Mucosa of stomach (tissue), 1 donor: Measurements from ENCODE around the gene ERO1A.
A peak's percentile ranks its signal among the peaks of the same experiment; 100 is the strongest.

Source experiments
- H3K27me3 ChIP-seq: one replicate; pipeline ENCODE4 v1.7.0; 2013; ENCODE audit warnings: mild to moderate bottlenecking, low read length; ENCODE audit not compliant: control insufficient read depth, insufficient read depth
- H3K36me3 ChIP-seq: one replicate; pipeline ENCODE4 v1.7.0; 2013; ENCODE audit warnings: low read length; ENCODE audit not compliant: control insufficient read depth, insufficient read depth
- H3K4me1 ChIP-seq: one replicate; pipeline ENCODE4 v1.7.0; 2013; ENCODE audit warnings: mild to moderate bottlenecking, low read length; ENCODE audit not compliant: control insufficient read depth, insufficient read depth
- H3K4me3 ChIP-seq: one replicate; pipeline ENCODE4 v1.7.0; 2013; ENCODE audit warnings: low read length
- H3K9ac ChIP-seq: one replicate; pipeline ENCODE4 v1.7.0; 2013; ENCODE audit warnings: mild to moderate bottlenecking, low read length, moderate library complexity
- H3K9me3 ChIP-seq: one replicate; pipeline ENCODE4 v1.7.0; 2013; ENCODE audit warnings: mild to moderate bottlenecking, low read length, moderate library complexity; ENCODE audit not compliant: control insufficient read depth
- donor health status: Pancreatic carcinoma.

Gene ERO1A

DNA sequence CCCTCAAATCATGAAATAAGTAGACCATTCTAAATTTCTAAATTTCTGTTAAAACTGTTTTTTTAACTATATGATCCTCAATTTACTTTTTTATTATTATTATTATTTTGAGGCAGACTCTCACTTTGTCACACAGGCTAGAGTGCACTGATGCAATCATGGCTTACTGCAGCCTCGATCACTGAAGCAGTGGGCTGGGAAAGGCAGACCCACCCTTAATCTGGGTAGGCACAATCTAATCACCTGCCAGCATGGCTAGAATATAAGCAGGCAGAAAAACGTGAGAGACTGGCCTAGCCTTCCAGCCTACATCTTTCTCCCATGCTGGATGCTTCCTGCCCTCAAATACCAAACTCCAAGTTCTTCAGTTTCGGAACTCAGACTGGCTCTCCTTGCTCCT lies 2.3 kb downstream of the ERO1A start:
- Histone ChIP-seq H3K9ac (peak overlapping the region; percentile 9), H3K36me3 (no peaks in the 10 kb centered on the region), H3K4me1 (peaks cover 14% of the 10 kb centered on the region), H3K27me3 (no peaks in the 10 kb centered on the region), H3K4me3 (no peak overlapping the region), H3K9me3 (no peaks in the 10 kb centered on the region)

DNA sequence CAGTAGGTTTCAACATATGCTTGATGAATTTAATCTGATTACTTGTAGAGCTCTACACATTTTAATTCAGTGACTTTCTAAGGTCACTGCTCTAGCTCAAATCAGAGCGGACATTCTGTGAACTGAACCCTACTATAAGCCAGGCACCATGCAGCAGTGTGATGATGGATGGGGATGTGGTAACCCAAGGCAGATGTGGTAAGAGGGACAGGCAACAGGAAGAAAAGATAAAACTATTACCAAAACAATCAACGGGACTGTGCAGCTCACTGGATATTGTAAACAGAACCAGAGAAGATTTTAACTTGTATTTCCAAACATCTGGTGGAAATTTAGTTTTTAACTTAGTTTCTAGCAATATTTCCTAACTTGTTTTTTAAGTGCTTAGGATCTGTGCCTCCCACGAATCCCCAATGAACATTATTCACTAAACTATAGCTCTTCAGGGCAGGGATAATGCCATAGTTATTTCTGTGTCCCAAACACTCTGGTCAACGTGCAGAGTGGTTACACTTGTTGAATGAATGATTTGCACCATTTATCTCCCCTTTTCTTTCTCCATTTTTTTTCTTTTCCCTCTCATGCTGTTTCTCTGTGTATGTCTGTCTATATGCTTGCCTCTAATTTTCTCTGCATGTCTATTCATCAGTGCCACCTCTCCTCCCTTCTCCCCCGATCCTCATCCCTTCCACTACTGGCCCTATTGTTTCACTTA lies 3.0 kb downstream of the ERO1A start:
- Histone ChIP-seq H3K4me3 (no peak overlapping the region), H3K27me3 (no peaks in the 10 kb centered on the region), H3K4me1 (peaks cover 14% of the 10 kb centered on the region), H3K9me3 (no peaks in the 10 kb centered on the region), H3K36me3 (no peaks in the 10 kb centered on the region), H3K9ac (no peak overlapping the region)

DNA sequence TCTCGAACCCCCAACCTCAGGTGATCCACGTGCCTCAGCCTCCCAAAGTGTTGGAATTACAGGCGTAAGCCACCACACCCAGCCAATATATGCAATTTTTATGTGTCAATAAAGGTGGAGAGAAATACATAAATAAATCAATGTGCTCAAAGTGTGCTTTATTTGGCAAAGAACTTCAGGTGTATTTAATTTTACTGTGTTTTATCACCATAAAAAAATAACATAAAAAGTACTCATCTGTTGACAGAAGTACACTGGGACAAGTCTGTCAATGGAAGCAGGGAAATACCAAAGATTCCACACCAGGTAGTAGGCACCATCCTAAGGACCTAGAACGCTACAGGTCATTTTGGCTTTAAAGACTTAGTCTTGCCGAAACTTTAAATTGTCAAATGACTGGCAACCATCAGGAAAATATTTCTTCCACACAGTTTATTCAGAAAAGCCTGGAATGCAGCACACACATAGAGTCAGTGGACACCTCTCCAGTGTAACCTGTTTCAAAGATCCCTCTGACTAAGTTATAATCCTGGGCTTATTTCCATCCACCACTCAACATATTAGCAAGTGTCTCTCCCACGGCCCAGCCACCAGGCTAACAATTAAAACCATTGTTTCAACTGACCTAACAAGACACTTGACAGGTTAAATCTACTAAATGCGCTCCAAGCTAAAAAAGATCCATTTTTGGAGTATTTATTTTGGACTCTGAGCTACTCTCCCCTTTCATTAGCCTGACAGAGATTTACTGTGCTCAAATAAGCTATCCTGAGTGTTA lies 4.2 kb downstream of the ERO1A start:
- no peaks in the 10 kb centered on the region for H3K36me3 ChIP-seq
- H3K9me3 ChIP-seq = no peaks in the 10 kb centered on the region
- H3K27me3 ChIP-seq = no peaks in the 10 kb centered on the region
- no peak overlapping the region for H3K9ac ChIP-seq
- no peak overlapping the region for H3K4me3 ChIP-seq
- H3K4me1 ChIP-seq = peaks cover 15% of the 10 kb centered on the region

DNA sequence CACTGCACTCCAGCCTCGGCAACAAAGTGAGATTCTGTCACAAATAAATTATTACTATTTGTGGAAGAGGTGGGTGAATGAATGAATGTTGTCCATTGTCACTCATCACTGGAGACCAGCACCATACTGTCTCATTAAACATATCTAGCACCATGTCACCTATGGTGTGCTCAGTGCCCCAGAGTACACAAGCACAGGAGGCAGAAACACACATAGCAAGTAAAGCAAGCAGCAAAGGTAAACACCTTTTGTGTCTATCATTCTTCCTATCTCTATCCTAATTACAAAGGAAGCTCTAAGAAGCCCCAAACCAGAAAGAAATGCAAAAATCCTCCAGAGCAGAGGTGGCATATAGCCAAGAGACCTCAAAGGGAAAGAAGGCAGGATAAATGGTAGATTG lies 9.2 kb downstream of the ERO1A start:
- no peaks in the 10 kb centered on the region for H3K9me3 ChIP-seq
- no peaks in the 10 kb centered on the region for H3K36me3 ChIP-seq
- no peaks in the 10 kb centered on the region for H3K27me3 ChIP-seq
- no peak overlapping the region for H3K4me3 ChIP-seq
- H3K4me1 ChIP-seq = peaks cover 16% of the 10 kb centered on the region
- no peak overlapping the region for H3K9ac ChIP-seq

DNA sequence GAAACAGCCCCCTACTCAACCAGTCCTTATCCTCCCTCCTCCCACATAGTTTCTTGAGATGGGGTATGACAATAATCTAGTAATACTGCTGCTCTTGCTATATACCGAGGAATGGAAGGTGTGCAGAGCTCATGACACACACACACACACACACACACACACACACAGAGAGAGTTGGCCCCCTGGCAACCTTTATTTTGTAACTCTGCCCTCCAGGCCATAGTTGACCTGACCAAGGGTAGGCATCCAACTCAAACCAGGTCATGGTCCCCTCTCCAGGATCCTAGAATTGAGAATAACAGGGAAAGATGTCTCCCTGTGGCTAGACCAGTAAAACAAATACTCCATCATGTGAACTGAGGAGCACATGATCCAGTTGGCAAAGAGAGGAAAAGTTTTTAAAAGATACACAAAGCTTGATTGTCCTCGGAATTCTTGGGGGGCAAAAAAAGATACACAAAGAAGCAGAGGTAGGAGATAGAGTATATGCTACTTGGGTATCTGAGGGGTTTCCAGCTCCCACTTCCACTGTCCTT lies 11.3 kb downstream of the ERO1A start:
- Histone ChIP-seq H3K4me3 (no peak overlapping the region), H3K36me3 (no peaks in the 10 kb centered on the region), H3K9ac (no peak overlapping the region), H3K27me3 (no peaks in the 10 kb centered on the region), H3K4me1 (peaks cover 21% of the 10 kb centered on the region), H3K9me3 (no peaks in the 10 kb centered on the region)

DNA sequence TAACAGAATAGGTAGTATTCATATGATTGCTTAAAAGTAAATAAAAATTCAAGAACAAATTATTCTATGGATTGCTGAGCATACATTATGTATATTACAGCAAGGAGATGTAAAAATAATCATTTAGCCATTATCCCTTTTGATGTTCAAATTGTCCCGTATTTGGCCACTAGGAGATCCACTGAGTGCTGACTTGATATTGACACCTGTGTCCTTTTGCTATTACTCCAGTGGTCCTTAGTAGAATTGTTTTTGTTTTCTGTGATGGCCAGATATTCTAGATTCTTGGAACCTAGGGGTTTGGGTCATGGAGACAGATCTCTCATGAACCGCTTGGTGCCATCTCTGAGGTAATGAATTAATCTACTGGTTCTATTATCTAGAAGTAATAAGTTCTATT lies 16.8 kb downstream of the ERO1A start:
- no peaks in the 10 kb centered on the region for H3K27me3 ChIP-seq
- peaks cover 7% of the 10 kb centered on the region for H3K36me3 ChIP-seq
- no peak overlapping the region for H3K9ac ChIP-seq
- H3K4me1 ChIP-seq = peaks cover 5% of the 10 kb centered on the region
- no peaks in the 10 kb centered on the region for H3K9me3 ChIP-seq
- no peak overlapping the region for H3K4me3 ChIP-seq

DNA sequence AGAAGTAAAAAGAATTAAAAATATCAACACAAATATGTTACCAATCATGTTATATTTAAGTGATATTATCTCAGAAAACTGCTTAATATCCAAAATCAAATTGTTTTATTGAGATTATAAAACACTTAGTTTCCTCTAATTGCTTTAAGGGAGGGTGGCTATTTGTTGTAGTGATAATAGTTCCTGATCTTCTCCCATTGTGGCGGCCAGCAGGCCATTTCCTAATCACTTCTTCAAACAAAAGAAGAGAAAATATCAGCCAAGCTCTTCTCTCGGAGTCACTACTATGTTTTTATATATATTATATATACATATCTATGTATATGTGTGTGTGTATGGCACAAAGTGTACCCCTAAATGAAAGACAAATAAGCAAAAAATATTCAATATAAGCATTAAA lies 31.5 kb downstream of the ERO1A start:
- Histone ChIP-seq H3K9ac (no peak overlapping the region), H3K36me3 (no peaks in the 10 kb centered on the region), H3K4me3 (no peak overlapping the region), H3K27me3 (no peaks in the 10 kb centered on the region), H3K9me3 (no peaks in the 10 kb centered on the region), H3K4me1 (no peaks in the 10 kb centered on the region)

DNA sequence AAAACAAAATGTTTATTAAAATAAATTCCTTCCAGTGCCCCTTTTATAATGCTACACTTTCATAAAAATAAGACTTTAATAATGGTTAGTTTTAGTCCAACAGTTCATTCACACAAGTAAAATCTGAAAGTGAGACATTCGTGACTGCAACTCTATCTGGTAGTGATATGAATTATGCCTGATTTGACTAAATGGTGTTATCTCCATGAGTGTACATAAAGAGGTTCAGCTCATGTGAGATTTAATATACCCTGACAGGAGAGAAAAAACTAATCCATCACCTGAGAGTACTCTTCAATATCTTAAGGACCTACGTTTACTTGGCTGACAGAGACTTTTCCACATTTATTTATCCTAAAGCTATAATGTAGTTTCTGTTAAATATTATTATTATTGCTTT lies 34.0 kb downstream of the ERO1A start:
- Histone ChIP-seq H3K9me3 (no peaks in the 10 kb centered on the region), H3K9ac (no peak overlapping the region), H3K36me3 (peaks cover 5% of the 10 kb centered on the region), H3K4me1 (no peaks in the 10 kb centered on the region), H3K27me3 (no peaks in the 10 kb centered on the region), H3K4me3 (no peak overlapping the region)

DNA sequence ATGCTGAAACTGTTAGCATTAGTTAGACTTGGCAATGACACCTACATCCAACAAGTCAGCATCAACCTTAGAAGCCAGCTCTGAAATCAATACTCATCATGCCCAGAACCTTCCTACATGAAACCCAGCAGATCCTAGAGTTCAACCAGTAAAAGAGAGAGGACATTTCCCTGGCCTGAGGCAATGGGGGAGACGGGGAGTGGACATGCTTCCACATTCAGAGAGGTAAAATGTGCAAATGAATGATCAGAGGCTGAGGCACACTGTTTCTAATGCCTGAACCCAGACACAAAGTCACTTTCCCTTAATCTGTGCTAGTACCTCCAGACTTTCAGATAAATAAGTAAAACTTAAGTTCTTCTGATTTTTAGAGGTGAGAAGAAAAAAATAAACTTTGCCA lies 34.5 kb downstream of the ERO1A start:
- no peaks in the 10 kb centered on the region for H3K9me3 ChIP-seq
- no peaks in the 10 kb centered on the region for H3K4me1 ChIP-seq
- H3K4me3 ChIP-seq = no peak overlapping the region
- H3K27me3 ChIP-seq = no peaks in the 10 kb centered on the region
- no peak overlapping the region for H3K9ac ChIP-seq
- H3K36me3 ChIP-seq = peaks cover 5% of the 10 kb centered on the region

DNA sequence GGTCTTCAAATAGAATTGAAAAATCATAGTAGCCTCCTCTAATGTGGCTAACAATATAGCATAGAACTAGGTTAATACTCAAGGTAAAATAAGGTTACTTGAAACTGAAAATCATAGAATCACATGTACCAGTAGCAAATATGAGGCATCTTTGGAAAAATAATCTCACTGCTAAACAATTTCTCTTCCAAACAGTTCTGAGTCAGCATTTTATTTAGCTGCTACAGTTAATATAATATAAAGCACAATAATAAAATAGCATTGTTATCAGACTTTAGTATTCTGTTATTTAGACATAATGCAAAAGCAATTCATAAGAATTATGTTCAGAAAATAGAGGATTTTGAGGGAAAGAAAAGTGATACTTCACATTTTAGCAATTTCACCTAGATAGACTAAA lies 35.0 kb downstream of the ERO1A start:
- no peaks in the 10 kb centered on the region for H3K4me1 ChIP-seq
- H3K4me3 ChIP-seq = no peak overlapping the region
- peaks cover 5% of the 10 kb centered on the region for H3K36me3 ChIP-seq
- H3K9me3 ChIP-seq = no peaks in the 10 kb centered on the region
- H3K9ac ChIP-seq = no peak overlapping the region
- H3K27me3 ChIP-seq = no peaks in the 10 kb centered on the region

DNA sequence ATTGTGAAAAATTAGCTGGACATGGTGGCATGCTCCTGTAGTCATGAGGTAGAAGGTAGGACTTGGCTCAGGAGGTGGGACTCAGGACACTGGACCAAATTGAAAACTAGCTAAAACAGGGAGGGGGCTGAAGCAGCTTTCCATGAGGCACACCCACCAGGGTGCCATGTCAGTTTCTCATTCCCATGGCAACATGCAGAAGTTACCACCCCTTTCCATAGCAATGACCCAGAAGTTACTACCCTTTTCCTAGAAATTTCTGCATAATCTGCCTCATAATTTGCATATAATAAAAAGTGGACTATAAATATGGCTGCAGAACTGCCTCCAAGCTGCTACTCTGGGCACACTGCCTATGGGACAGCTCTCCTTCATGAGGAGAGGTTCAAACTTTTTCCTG lies 38.5 kb downstream of the ERO1A start:
- no peak overlapping the region for H3K9ac ChIP-seq
- H3K4me3 ChIP-seq = no peak overlapping the region
- no peaks in the 10 kb centered on the region for H3K4me1 ChIP-seq
- H3K27me3 ChIP-seq = no peaks in the 10 kb centered on the region
- H3K9me3 ChIP-seq = no peaks in the 10 kb centered on the region
- H3K36me3 ChIP-seq = peaks cover 5% of the 10 kb centered on the region

DNA sequence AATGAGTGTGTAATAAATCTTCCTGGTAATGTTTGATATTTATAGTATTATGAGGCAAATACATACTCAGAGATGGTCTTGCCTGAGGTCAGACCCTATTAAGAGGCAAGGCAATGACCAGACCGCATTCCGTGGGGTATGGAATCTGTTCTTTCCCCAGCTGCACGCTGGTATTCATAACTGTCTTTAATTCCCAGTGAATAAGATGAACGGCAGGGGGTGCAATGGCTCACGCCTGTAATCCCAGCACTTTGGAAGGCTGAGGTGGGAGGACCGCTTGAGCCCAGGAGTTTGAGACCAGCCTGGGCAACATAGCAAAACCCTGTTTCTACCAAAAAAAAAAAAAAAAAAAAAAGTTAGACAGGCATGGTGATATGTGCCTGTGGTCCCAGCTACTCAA lies 44.6 kb downstream of the ERO1A start:
- Histone ChIP-seq H3K9me3 (no peaks in the 10 kb centered on the region), H3K27me3 (no peaks in the 10 kb centered on the region), H3K4me1 (no peaks in the 10 kb centered on the region), H3K9ac (no peak overlapping the region), H3K4me3 (no peak overlapping the region), H3K36me3 (no peaks in the 10 kb centered on the region)
